Left ventricle myocardium superior (tissue), 1 donor: ENCODE results near the gene ANAPC10. TPM values are rescaled to one million over a fixed set of nuclear protein-coding genes. Genes with fewer than 3 reads are reported as not detected.

Source experiments
- ATAC-seq: fragments of 200-7000 bp; cut with Tn5 transposase; one replicate; pipeline ENCODE4 v1.9.1; 2020; ENCODE audit warnings: mild to moderate bottlenecking, moderate library complexity
- DNase-seq: peaks from one replicate; pipeline ENCODE4 v3.0.0-alpha.2; 2020
- intact Hi-C: fragments of 100-400 bp; cut with micrococcal nuclease; formaldehyde crosslinking; loops from one replicate; pipeline ENCODE4 v1.11.0; 2022
- total RNA-seq: library from RNA; stranded (reverse); fragmentation: NEBNext Ultra II Directional; extraction: Animal tissue kit (Norgen Biotek cat#: 25700); gene quantifications from one replicate; pipeline ENCODE4 v1.2.1, GENCODE V29; 2021
- donor health status: DM: no; HTN: yes; CAD: no; lungs with severe emphysema.

ANAPC10 gene
- total RNA-seq, 1 donor from 2014 or later = 12.6 TPM

DNA sequence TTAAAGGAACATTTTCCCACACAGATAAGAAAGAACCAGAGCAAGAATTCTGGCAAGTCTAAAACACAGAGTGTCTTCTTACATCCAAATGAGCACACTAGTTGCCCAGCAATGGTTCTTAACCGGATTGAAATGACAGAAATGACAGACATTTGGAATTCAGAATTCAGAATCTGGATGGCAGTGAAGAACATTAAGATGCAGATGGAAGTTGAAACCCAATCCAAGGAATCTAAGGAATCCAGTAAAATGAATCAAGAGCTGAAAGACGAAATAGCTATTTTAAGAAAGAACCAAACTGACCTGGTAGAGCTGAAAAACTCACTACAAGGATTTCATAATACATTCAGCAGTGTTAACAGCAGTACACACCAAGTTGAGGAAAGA, 21.5 kb downstream of the ANAPC10 start:
- DNase-seq (no peak), ATAC-seq (no peak)
- intact Hi-C loops = no loop called here

GRCh38 chr4:145075742-145076468, 22.1 kb downstream of the ANAPC10 start:
- DNase-seq (no peak), ATAC-seq (no peak)
- intact Hi-C loops = no loop called here

- ATAC-seq = no peak
- no peak for DNase-seq
- intact Hi-C loops = no loop called here
Observed at GRCh38 chr4:145071560-145071959, 26.4 kb downstream of the ANAPC10 start.

- intact Hi-C loops = loop anchor here (10.0 kb wide), 1 partner anchor 455 kb away; no protein-coding TSS in a partner anchor
- DNase-seq (no peak), ATAC-seq (no peak)
Observed at GRCh38 chr4:145069361-145069760, 28.6 kb downstream of the ANAPC10 start.

- intact Hi-C loops = loop anchor here (10.0 kb wide), 1 partner anchor 451 kb away; no protein-coding TSS in a partner anchor
- ATAC-seq (no peak), DNase-seq (no peak)
Observed at GRCh38 chr4:145066063-145066501, 31.9 kb downstream of the ANAPC10 start.

GRCh38 chr4:145061318-145061920, 36.6 kb downstream of the ANAPC10 start:
- intact Hi-C loops = loop anchor here (5.0 to 10.0 kb wide), 2 partner anchors 447 to 889 kb away; no protein-coding TSS in a partner anchor
- DNase-seq = no peak
- peak; percentile 41 for ATAC-seq

DNA sequence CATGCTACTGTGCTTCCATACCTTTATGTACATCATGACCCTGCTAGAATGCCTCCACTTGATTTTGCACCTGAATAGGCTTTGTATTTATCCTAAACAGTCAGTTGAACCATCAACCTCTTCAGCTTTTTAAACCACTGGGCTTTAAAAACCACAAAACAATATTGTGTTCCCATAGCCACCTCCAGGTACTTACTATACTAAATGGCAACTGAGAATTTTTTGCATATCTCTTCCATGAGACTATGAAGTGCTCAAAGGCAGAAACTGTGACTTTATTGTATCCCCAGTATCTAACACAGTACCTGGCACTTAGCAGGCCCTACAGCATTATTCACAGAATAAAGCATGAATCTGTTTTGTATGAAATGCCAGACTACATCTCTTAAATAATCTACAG, 39.7 kb downstream of the ANAPC10 start:
- intact Hi-C loops = no loop called here
- DNase-seq = no peak
- ATAC-seq = no peak

GRCh38 chr4:145056325-145057130, 41.5 kb downstream of the ANAPC10 start:
- intact Hi-C loops = no loop called here
- DNase-seq (no peak), ATAC-seq (no peak)

DNA sequence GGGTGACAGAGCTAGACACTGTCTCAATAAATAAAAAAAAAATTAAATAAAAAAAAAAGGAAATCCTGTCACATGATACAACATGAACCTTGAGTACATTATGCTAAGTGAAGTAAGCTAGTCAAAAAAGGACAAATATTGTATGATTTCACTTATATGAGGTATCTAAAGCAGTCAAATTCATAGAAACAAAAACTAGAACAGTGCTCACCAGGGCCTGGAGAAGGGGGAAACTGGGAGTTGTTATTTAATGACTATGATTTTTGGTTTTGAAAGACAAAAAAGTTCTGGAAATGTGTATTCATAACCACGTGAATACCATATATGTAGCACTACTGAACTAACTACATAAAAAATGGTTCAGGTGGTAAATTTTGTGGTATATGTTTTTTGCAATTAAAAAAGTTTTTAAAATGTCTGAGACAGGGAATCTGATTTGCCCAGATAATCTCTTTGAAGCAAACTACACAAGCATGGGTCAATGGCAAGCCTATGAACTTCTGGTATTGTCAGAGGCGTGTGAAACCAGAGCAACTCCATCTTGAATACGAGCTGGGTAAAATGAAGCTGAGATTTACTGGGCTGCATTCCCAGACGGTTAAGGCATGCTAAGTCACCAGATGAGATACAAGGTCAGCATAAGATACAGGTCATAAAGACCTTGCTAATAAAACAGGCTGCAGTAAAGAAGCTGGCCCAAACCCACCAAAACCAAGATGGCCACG, 42.3 kb downstream of the ANAPC10 start:
- ATAC-seq = no peak
- no peak for DNase-seq
- intact Hi-C loops = no loop called here

- intact Hi-C loops = no loop called here
- DNase-seq = no peak
- no peak for ATAC-seq
Observed at GRCh38 chr4:145049241-145049640, 48.8 kb downstream of the ANAPC10 start.

GRCh38 chr4:145048817-145049216, 49.2 kb downstream of the ANAPC10 start:
- DNase-seq (no peak), ATAC-seq (no peak)
- intact Hi-C loops = no loop called here

DNA sequence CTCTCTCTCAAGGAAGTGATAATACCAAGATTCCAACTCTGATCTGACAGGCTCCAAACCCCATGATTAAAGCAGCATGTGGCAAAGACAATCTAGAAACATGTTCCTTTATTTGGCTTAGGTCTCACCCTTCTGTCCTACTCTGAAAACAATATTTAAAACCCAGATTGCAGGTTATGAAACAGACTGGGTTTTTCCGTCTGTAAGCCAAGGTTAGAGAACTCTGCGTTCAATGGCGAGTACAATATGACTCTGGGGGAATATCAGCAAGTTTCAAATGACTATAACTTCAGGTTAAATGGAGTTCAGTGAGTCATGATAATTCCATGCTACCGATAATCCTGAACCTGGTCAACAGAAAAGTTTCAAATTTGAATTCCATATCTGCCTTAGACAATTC, 50.8 kb downstream of the ANAPC10 start:
- ATAC-seq = no peak

GRCh38 chr4:145045180-145045579, 52.8 kb downstream of the ANAPC10 start:
- ATAC-seq (no peak), DNase-seq (no peak)
- intact Hi-C loops = no loop called here

More for the DNA sequence above, 50.8 kb downstream of the ANAPC10 start:
- DNase-seq = no peak
- intact Hi-C loops = no loop called here

DNA sequence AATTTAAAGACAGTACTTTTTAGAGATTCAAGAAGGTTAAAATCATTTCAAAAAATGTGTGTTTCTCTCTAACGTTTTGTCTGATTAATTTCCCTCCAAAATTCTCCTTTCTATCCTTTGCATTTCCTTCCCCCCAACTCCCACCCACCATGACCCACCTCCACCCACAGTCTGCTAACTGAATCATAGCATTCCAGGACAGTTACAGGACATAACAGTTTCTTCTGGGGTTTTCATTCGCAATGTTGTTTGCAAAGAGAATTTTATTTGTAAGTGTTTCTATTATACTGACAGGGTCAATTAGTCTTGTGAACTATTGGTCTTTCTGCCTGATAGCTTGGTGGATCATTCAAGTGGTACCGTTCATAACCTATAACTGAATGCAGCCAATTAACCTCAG, 53.7 kb downstream of the ANAPC10 start:
- DNase-seq (no peak), ATAC-seq (no peak)
- intact Hi-C loops = no loop called here

- no peak for DNase-seq
- no peak for ATAC-seq
- intact Hi-C loops = no loop called here
Observed at GRCh38 chr4:145043306-145043705, 54.7 kb downstream of the ANAPC10 start.

GRCh38 chr4:145042601-145043285, 55.3 kb downstream of the ANAPC10 start:
- ATAC-seq (no peak), DNase-seq (no peak)
- intact Hi-C loops = no loop called here

DNA sequence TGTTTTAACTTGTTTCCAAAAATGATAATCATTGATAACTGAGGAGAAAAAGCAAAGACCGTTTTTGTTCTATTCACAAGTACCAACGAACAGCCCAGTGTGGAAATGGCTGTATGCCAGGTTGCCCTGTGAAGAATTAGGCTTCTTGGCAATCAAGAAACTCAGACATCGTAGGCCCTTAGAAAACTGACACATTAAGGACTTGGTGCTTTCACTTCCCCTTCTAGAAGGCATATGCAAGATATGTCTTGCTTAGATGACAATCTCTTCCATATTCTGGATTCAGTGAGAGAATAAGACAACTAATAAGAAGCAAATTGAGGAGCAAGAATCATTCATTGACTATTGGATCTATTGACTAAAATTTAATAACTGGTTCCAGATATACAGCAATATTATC, 56.6 kb downstream of the ANAPC10 start:
- ATAC-seq (no peak), DNase-seq (no peak)
- intact Hi-C loops = no loop called here

DNA sequence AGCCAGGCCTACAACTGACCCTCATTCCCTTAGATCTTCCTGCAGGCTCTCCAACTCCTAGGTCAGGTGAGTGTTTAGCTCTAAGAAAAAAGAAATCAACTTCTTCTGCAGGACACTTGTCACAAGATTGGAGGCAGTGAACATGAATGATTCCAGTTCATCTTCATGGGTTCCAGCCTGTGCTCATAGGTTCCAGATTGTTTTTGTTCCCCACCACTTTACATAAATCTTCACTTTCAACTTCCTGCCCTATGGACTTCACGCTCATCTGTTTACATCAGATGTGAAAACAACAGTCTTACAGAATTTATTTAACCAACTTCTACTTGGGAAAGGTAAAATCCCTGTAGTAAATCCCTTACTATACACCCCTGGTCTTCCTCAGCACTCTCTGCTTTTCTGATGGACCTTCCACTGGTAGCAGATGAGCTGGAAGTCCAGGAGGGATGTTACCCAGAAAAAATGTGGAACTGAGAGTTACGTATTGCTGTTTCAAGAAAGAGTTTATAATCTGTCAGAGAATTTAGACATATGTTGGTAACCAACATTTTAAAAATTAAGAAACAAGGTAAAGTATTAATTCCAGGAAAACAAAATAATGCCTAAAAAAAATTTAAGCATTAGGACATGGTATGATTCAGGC, 62.4 kb downstream of the ANAPC10 start:
- intact Hi-C loops = no loop called here
- no peak for ATAC-seq

More for the DNA sequence above, 62.4 kb downstream of the ANAPC10 start:
- DNase-seq = no peak
